NCI-H69 (cell line): ENCODE results near the gene GSG1L.
"Not testable (repeated sequence)": the region's sequence is repeated elsewhere in the genome, so short reads cannot be mapped to it uniquely, and the experiment has no call there.

ENCODE experiments used
- DNase-seq: peaks from one replicate; lab custom pipeline; 2025; lab: John Stamatoyannopoulos, UW

GSG1L gene

DNA sequence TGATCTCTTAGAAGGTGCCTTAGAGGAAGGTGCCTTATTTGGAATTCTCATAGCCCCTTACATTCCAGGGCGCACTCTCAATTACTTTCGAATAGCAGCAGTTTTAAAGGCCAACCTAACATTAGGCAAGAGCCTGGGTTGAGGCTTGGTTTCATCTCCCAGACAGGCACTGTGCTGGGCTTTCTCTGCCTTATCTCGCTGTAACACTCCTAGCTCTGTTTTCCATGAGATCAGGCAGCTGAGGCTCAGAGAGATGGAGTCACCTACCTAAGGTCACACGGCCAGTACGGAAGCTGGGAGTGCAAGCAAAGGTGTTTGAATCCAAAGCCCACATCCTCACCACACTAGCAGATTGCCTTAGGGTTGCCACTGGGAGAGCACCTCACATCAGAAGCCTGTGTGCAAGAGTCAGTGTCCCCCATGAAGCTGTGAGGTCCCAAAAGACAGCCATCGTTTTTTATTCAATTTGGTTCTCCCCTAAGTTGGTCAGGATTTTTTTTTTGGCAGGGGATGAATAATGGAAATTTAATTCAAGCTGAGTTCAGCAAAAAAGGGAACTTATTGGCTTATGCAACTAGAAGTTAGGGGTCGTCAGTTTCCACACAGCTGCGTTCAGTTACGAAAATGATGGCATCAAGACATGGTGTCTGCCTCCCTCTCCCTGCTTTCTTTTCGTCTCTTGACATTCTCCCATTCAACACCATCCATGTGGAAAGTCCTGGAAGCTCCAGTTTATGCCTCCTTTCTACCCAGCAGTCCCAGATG, 307.1 kb downstream of the GSG1L start:
- DNase-seq: no peak

DNA sequence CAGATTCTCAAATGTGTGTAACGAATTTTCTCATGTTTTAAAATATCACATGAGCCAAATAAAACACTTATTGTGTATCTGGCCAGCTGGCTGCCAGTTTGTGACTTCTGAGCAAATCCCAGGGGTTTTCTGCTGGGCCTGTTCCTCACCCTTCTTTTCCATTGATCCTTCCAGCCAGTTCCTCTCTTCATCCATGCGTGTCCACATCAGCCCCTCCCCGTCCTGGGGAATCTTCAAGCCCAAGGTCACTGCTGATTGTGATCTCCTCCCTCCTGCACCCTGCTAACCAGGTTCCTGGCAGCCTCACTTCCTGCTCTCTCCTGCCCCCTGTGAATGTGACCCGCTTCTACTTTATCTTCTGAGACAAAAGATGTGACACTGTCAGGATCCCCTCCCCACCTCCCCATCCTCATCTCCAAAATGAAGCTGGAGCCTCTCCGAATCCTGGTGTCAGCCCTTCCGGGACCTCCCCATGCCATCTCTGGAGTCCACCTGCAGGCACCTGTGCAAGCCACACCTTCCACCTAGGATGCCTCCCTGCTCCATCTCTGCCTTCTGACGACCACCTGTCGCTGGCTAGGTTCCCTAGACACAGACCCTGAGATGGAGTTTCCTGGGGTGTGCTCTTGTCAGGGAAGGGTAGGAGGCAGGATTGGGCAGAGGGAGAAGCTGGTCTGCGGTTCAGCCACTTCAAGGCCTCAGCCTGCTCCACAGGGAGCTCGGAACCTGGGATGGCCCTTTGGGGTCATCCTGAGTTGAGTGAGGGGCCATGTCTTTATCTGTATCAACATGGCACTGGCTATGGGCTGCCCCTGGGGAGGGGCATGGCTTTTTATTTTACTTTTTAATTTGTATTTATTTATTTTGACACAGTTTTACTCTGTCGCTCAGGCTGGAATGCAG, 308.5 kb downstream of the GSG1L start:
- no peak for DNase-seq

DNA sequence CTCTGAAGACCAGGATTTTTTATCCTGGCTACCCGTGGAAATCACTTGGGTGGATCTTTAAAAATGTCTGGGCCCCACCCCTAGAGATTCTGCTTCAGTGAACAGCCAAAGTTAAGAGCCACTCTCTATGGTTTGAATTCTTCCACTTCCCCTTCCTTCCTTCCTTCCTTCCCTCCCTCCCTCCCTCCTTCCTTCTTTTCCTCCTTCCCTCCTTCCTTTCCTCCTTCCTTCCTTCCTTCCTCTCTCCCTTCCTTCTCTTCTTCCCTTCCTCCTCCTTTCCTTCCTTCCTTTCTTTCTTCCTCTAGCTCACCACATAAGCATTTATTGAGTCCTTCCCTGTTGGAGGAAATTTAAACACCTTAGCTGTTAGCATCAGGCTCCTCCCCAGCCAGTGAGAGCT, 310.0 kb downstream of the GSG1L start:
- DNase-seq: no peak

DNA sequence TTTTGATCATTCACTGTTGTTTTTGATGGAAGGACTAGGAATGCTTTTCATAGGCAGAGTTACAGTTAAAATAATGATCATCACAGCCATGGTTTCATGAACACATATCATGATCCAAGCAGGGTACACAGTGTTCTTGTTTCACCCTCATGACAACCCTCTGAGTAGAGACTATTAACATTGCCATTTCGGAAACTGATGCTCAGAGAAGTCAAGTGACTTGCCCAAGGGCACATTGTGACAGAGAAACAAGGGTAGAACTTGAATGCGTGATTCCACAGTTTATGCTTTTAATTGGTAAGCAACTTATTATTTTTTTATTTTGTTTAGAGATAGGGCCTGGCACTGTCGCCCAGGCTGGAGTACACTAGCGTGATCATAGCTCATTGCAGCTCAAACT, 311.3 kb downstream of the GSG1L start:
- no peak for DNase-seq

DNA sequence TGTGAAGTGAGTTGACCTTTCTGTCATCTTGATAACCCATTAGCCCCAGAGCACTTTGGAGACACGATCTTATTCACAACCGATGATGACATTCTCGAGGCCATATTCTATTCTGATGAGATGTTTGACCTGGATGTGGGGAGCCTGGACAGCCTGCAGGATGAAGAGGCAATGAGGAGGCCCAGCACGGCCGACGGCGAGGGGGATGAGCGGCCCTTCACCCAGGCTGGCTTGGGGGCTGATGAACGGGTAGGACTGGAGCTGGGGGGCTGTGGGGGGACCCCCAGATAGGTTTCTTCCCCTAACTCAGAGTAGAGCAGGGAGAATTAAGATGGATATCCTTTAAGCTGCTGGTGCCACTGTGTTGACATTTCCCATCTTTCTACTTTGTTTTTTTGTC, 311.8 kb downstream of the GSG1L start:
- DNase-seq: no peak

DNA sequence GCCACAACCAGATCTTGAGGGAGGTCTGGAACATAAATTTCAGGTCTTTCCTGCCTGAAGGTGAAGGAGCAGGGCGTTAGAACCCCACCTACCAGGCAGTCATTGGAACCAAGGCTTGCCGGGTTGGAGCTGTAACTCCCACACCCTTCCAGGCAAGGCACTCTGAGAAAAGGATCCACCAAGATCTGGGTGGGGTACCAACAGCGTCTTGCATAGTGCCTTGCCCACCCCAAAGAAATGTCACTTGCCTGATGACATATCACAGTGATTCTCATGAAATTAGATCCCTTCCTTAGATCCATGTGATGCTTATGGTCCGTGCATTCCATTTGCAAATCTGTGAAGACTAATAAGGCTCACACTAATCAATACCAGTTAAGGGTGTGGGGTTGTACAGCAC, 312.3 kb downstream of the GSG1L start:
- DNase-seq: no peak

DNA sequence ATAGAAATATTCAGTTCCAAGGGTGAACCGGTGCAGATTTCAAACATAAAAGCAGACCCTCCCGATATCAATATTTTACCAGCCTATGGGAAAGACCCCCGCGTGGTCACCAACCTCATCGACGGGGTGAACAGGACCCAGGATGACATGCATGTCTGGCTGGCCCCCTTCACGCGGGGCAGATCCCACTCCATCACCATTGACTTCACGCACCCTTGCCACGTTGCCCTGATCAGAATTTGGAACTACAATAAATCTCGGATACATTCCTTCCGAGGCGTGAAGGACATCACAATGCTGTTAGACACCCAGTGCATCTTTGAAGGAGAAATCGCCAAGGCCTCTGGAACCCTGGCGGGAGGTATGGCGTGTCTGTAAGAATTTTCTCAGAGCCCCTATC, 313.6 kb downstream of the GSG1L start:
- DNase-seq: no peak

DNA sequence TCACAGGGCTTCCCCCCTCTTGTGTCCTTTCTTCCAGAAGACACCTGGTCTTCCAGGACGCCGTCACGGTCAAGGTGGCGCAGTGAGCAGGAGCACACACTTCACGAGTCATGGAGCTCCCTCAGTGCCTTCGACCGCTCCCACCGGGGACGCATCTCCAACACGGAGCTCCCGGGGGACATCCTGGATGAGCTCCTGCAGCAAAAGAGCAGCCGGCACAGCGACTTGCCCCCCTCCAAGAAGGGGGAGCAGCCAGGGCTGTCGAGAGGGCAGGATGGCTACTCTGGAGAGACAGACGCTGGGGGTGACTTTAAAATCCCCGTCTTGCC, 314.0 kb downstream of the GSG1L start:
- DNase-seq: no peak

DNA sequence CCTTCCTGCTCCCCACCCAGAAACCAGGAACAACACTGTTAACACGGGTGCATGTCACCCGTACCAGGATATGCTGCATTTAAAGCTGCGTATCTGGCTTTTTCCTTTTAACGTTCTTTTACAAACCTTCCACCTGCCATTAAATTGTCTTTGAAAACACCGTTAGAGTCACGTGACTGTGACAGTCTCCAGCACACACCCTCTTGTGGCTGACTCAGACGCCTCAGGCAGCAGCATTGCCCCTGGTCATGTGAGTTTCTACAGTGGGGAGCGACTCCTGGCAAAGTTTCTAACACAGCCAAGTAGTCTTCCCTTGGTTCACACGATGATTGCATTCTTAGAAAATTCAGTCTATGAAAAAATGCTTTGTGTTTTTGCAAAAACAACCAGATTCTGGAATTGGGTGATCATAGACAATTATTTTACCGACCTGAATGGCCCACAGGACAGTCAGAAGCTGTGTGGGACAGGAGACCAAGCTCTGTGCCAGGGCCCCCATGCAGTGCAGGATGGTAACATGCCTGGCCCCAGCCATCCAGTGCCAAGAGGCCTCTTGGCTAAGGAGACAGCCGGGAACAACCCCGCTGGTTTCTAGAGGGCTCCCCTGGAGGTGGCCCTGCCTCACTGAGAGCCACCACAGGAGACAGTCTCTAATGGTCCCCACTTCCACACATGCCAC, 314.5 kb downstream of the GSG1L start:
- DNase-seq: peak; percentile 74

DNA sequence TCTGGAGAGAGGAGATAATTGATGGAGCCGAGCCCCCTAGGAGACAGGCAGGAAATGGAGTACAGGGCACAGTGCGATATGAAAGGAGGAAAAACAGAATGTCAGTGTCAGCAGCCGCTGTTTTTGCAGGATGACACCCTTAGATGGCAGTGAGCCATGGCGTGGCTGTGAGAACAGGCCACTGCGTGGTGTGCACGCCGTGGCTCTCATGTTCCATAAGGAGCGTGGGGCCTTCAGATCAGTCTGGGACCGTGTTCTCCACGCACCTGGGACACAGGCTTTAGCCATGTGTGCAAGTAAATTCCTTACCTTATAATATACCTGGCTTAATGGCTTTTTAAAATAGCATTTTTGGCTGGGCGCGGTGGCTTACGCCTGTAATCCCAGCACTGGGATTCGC, 315.6 kb downstream of the GSG1L start:
- no peak for DNase-seq

DNA sequence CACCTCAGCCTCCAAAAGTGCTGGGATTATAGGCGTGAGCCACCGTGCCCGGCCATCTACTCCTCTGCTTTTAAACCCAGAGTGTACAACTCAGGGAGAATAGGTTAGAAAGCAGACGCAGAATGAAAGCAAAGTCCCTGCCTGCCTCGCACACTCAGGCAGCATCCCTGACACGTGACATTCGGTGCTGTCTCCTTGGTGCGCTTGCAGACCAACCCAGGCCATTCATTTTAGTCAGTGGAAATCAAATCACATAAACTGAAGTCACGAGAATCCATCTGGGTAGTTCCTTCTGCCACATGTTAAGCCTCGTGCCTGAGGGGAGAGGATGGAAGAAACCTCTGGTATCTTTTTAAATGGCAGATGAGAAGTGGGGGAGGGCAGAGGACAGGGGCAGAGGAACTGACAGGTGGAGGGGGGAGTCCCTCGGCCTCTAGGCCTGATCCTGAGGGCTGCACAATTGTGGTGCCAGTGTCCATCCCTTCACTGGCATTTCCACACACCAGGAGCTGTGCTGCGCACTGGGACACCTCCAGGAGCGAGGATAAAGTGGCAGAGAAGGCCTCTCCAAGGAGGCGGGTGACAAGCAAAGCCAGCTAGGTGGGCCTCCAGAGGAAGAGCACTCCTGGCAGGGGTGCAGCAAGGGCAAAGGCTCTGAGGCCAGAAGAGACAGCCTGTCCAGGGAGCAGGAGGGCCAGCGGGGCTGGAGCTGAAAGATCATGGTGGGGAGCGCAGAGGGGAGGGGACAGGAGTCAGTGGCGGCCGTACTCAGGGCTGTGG, 317.2 kb downstream of the GSG1L start:
- DNase-seq: no peak

DNA sequence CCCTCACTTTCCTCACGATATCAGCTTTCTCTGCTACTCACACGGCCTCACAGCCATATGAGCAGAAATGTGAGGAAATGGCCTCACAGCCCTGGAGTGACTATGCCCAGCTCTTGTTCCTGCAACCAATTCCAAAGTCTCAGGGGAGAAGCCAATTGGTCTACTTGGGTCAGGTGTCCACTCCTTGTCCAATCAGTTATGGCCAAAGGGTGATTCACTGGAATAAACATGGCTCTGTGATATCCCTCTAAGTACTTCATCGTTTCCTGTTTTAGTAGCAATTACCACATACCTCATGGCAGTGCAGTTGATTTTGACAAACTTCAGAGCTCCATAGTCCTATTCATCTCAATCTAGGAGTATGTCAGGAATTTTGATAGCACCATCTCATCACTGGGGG, 318.2 kb downstream of the GSG1L start:
- no peak for DNase-seq

DNA sequence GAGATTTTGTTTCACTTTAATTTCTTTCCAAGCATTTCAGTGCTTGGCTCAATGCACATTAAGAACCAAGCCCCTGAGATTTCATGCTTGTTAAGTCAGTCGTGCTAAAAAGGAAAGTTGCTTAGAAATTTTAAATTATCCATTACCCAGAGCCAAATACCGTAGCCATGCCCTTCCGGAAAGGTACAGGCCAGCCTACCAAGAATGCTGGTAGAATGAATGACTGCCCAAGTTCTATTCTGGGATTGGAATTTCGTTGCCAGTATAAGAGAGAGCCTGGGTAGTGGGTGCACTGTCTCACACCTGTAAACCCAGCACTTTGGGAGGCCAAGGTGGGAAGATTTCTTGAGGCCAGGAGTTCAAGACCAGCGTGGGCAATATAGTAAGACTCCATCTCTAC, 319.6 kb downstream of the GSG1L start:
- no peak for DNase-seq

DNA sequence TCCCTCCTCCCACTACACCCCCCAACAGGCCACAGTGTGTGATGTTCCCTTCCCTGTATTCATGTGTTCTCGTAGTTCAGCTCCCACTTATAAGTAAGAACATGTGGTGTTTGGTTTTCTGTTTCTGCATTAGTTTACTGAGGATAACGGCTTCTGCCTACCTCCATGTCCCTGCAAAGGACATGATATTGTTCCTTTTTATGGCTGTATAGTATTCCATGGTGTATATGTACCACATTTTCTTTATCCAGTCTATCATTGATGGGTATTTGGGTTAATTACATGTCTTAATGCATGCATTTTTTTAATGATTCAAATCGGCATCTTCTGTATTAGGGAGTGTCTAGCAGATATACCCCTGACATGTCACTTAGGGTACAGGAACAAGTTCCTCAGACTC, 320.5 kb downstream of the GSG1L start:
- DNase-seq: not testable (repeated sequence)

DNA sequence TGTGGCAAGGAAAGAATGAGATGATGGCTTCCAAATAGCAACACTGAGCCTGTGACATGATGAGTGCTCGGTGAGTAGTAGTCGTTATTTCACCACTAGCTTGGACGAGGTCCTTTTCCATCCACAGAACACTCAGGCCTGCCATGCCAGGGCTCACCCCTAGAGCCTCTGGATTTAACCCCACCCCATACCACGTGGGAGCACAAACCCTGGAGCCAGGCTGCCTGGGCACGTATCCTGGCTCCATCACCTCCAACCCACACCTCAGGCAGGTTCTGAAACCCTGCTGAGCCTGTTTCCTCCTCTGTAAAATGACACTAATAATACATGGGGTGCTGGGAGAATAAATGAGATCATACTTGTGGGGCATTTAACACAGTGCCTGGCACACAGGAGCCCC, 321.2 kb downstream of the GSG1L start:
- DNase-seq: no peak

DNA sequence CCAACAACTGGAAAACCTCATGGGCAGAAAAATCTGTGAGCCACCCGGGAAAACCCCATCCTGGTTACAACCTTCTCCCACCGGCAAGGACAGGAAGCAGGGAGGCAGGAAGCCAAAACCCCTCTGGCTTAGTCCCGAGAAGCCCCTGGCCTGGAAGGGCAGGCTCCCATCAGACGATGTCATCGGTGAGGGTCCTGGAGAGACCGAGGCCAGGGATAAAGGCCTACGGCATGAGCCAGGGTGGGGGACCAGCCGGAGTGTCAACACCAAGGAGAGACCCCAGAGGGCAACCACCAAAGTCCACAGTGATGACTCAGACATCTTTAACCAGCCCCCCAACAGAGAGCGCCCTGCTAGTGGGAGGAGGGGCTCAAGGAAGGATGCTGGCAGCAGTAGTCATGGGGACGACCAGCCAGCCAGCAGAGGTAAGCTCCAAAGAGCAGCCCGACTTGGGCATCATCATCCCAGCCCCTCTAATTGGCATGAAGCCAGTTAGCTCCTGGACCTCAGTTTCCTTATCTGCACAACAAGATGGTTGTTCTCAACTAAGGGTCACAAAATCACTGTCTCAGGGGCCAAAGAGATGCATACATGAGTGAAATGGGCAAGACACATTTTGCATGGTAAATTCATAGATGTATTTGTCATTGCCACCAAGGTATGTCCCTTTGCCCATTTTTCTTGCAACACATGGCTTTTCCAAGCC, 322.9 kb downstream of the GSG1L start:
- DNase-seq: no peak

DNA sequence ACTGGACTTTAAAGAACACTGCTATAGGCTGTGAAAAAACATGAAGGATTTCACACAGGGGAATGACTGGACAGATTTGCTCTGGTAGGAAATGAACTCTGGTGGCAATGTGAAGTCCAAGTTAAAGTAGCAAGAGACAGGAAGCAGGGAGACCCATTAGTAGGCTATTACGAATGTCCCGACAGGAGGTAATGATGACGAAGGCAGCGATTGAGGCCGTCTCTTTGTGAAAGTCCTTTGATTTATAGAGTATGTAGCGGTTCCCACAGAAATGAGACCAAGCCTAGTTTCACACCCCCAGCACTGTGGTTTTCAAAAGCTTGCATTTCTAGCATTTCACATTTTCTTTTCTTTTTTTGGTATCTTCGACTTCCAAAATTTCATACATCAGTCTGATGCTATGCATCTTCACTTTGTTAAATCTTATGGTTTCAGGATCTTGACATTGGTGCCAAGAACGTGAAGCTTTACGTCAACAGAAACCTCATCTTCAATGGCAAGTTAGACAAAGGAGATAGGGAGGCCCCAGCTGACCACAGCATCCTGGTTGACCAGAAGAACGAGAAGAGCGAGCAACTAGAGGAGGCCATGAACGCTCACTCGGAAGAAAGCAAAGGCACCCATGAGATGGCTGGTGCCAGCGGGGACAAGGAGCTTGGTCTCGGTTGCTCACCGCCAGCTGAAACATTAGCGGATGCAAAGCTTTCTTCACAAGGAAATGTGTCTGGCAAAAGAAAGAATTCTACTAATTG, 323.7 kb downstream of the GSG1L start:
- DNase-seq: no peak

DNA sequence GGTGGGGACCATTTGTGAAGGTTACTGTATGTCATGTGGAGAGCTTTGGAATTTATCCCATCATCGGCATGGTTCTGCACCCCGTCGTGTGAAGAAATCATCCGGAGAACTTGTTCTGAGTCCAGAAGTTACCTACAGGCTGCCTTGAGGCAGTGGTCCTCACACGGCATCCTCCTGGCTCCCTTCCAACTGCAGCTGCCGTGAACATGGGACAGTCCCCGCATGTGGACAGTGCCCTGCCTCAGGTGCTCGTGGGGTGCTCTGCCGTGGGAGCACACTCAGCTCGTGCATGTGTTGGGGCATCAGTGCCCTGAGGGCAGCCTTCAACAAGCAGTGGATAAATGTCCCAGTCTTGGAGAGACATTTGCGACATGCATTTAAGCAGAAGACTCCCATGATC, 324.9 kb downstream of the GSG1L start:
- no peak for DNase-seq
